Activated T-cell treated with anti-CD3 and anti-CD28 coated beads, Interleukin-2, amount 50 U/mL, for 72 hours (primary cell): ENCODE measurements around the gene SOX10. TPM values are rescaled to one million over a fixed set of nuclear protein-coding genes. Genes with fewer than 3 reads are reported as not detected.
A peak's percentile ranks its signal among the peaks of the same experiment; 100 is the strongest.

ENCODE experiments used
- ATAC-seq, 2 donors: fragments of 150-1000 bp; cut with Tn5 transposase; replicated peaks in 1 of 2; 2 replicates each; pipeline ENCODE4 v1.10.0; 2021; ENCODE audit warnings: moderate library complexity in 2 of 2, mild to moderate bottlenecking in 1 of 2
- DNase-seq, 2 donors: peaks; one replicate each; pipeline ENCODE4 v3.0.0; 2021 to 2022; ENCODE audit warnings: mixed read lengths in 1 of 2
- H3K27ac Mint-ChIP-seq: one replicate; pipeline ENCODE4 v1.8.0; 2022; ENCODE audit warnings: mild to moderate bottlenecking, moderate library complexity, mixed read lengths
- H3K27me3 Mint-ChIP-seq: one replicate; pipeline ENCODE4 v1.8.0; 2022; ENCODE audit warnings: low read depth, mixed read lengths
- H3K36me3 Mint-ChIP-seq, 2 donors: one replicate each; pipeline ENCODE4 v1.8.0; 2022; ENCODE audit warnings: mixed read lengths in 2 of 2, mild to moderate bottlenecking in 1 of 2; ENCODE audit not compliant: insufficient read depth in 2 of 2
- H3K4me1 Mint-ChIP-seq: one replicate; pipeline ENCODE4 v1.8.0; 2022; ENCODE audit warnings: low read depth, mixed read lengths
- H3K4me3 Mint-ChIP-seq, 2 donors: one replicate each; pipeline ENCODE4 v1.8.0; 2022; ENCODE audit warnings: mild to moderate bottlenecking in 2 of 2, mixed read lengths in 2 of 2, moderate library complexity in 2 of 2
- H3K9me3 Mint-ChIP-seq, 2 donors: one replicate each; pipeline ENCODE4 v1.8.0; 2022; ENCODE audit warnings: mixed read lengths in 2 of 2
- total RNA-seq, 2 donors: library from RNA; stranded (reverse); gene quantifications; one replicate each; pipeline ENCODE4 v1.2.3, GENCODE V29; 2022

The SOX10 gene
- total RNA-seq, 2 donors from 2014 or later, result not detected

DNA sequence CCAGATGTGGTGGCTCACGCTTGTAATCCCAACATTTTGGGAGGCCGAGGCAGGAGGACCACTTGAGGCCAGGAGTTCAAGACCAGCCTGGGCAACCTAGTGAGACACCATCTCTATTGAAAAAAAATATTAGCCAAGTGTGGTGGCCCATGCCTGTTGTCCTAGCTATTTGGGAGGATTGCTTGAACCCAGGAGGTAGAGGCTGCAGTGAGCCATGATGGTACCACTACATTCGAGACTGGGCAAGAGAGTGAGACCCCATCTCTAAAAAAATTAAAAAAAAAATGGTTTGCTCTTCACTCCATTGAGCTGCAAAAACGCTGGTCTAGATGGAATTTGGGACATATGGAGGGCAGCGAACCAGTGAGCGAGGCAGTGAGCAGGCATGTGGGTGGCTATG, 21.6 kb upstream of the SOX10 start:
- Mint-ChIP-seq H3K9me3 (no peaks in the 10 kb centered on the region), H3K4me3 (no peak overlapping the region), H3K27ac (no peak overlapping the region), H3K4me1 (no peaks in the 10 kb centered on the region), H3K27me3 (no peaks in the 10 kb centered on the region), H3K36me3 (no peaks in the 10 kb centered on the region)
- DNase-seq (no peak), ATAC-seq (no peak)

DNA sequence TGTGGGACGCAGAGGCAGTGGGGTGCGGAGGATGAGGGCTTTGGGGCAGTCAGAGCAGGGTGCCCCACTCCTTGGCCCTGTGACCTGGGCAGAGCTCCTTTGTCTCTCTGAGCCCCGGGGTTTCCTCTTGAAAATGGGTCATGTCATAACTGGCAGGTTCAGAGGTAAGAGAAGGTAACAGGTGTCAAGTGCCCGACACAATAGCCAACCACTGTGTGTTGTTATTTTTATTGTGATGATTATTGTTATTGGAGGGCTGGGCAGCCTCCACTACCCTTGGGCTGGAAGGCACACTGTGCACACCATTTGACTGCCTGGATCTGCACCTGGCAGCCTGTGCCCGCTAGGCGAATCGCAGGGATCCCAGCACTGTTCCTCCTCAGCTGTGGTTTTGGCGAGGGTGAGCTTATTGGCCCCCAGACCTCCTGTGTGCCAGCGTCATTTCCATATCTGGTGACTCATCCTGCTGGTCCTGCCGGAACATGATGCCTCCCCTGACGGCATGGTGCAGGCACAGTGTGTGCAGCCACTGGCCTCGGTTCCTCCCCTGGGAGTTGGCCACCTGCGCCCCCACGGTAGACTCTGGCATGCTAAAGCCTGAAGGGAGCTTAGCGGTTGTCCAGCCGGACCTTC, 15.4 kb upstream of the SOX10 start:
- ATAC-seq (peak; percentile 22 to 58), DNase-seq (no peak)
- no peaks in the 10 kb centered on the region for H3K27me3 Mint-ChIP-seq
- no peaks in the 10 kb centered on the region for H3K4me1 Mint-ChIP-seq
- H3K9me3 Mint-ChIP-seq, result no peaks in the 10 kb centered on the region
- H3K36me3 Mint-ChIP-seq, result no peaks in the 10 kb centered on the region
- H3K4me3 Mint-ChIP-seq, result no peak overlapping the region
- H3K27ac Mint-ChIP-seq, result no peak overlapping the region

DNA sequence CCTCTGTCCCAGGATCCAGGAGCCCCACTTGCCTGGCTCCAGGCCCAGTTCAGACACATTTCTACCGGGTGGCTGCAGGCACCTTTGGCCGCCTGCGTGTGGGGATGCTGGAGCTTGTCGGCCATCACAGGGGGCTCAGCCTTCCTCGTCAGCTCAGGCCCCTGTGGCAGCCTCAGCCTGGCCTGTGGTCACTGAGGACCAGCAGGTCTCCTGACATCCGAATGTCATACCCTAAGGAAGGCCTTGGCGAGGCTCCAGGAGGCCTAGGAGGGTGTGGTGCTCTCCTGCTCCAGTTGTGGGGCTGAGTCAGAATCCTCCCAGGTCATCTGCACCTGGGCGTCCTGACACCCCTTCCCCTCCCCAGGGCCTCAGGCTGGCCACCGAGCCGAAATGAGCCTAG, 14.9 kb upstream of the SOX10 start:
- Mint-ChIP-seq H3K9me3 (no peaks in the 10 kb centered on the region), H3K36me3 (no peaks in the 10 kb centered on the region), H3K27me3 (no peaks in the 10 kb centered on the region), H3K27ac (no peak overlapping the region), H3K4me3 (no peak overlapping the region), H3K4me1 (no peaks in the 10 kb centered on the region)
- ATAC-seq (no peak), DNase-seq (no peak)

DNA sequence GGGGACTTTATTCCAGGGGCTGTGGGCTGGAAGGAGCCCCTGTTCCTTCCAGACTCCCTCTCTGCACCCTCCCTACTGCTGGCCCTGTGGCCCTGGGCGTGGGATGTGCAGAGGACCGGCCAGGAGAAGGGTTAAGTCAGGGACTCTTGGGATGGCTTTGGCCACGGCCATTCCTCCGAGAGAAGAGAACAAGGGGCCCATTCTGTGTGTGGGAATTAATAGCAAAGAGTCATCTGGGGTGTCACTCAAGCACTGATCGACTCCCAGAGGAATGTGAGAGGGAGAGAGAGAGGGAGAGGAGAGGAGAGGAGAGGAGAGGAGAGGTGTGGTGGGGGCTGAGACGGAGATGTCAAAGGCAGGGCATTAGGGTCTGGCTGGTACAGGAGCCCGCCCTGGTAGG, 14.2 kb upstream of the SOX10 start:
- Mint-ChIP-seq H3K27me3 (no peaks in the 10 kb centered on the region), H3K36me3 (no peaks in the 10 kb centered on the region), H3K4me3 (no peak overlapping the region), H3K27ac (no peak overlapping the region), H3K4me1 (no peaks in the 10 kb centered on the region), H3K9me3 (no peaks in the 10 kb centered on the region)
- ATAC-seq (no peak), DNase-seq (no peak)

DNA sequence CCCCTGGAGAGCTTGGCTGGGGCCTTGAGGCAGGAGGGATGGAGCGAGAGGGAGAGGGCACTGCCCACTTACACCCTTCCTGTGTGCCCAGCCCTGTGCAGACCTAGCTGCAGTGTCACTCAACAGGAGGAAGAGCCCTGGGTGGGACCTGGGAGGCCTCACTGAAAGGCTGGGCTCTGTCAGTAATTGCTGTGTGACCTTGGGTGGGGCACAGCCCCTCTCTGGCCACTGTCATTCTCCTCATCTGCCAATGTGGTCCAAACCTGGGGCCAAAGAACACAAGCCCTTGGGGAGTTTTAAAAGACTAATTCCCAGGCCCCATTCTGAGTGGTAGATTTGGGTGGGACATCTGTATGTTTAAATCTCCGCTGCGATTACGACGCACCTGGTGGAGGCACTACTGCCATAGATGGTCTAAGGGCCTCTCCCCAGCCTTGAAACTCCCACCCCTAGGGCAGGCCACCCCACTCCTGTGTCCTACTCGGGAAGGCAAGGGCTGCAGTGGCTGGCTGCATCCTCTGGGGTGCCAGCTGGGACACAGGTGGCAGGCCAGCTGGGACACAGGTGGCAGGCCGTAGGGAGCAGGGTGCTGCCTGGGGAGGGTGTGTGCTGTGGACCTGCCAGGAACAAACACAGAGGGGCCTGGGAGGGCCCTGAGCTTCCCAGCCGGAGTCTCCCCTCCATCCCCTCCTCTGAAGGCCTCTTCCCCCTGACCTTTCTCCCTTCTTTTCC, 12.3 kb upstream of the SOX10 start:
- H3K9me3 Mint-ChIP-seq, result no peaks in the 10 kb centered on the region
- H3K4me1 Mint-ChIP-seq, result no peaks in the 10 kb centered on the region
- DNase-seq (no peak), ATAC-seq (no peak)
- peak overlapping the region; percentile 33 for H3K27ac Mint-ChIP-seq
- H3K4me3 Mint-ChIP-seq, result no peak overlapping the region
- H3K27me3 Mint-ChIP-seq, result no peaks in the 10 kb centered on the region
- H3K36me3 Mint-ChIP-seq, result no peaks in the 10 kb centered on the region

DNA sequence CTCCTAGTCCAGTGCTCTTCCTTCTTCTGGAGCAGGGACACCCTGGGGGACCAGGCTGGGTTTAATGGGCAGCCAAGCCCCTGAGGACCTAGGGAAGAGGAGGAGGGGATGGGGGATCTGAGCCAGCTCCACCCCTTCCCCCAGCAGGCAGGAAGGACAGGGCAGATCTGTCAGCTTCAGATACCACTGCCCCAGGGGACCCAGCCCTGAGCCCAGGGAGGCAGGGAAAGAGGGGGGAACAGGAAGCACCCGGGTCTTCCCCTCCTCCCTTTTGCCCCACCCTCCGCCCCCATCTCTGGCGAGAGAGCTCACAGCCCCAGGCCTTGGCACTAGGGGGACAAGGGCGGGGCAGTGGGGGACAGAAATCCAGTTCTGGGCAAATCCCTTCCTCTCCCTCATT, 11.7 kb upstream of the SOX10 start:
- H3K4me1 Mint-ChIP-seq, result no peaks in the 10 kb centered on the region
- no peaks in the 10 kb centered on the region for H3K27me3 Mint-ChIP-seq
- no peak overlapping the region for H3K27ac Mint-ChIP-seq
- H3K9me3 Mint-ChIP-seq, result no peaks in the 10 kb centered on the region
- no peaks in the 10 kb centered on the region for H3K36me3 Mint-ChIP-seq
- DNase-seq (no peak), ATAC-seq (no peak)
- H3K4me3 Mint-ChIP-seq, result no peak overlapping the region

DNA sequence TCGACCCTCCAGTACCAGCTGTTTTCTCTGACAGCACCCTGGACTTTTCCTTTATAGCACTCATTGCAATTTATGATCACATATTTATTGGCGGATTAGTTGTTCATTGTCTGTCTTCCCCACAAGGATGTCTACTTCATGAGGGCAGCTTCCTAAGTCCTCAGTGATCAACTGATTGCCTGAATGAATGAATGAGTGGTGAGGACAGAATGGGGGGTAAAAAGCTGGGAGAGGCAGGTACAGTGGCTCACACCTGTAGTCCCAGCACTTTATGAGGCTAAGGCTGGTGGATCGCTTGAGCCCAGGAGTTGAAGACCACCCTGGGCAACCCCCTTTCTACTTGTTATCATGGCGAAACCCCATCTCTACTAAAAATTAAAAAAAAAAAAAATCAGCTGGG, 11.1 kb upstream of the SOX10 start:
- no peak overlapping the region for H3K4me3 Mint-ChIP-seq
- DNase-seq (no peak), ATAC-seq (no peak)
- no peaks in the 10 kb centered on the region for H3K4me1 Mint-ChIP-seq
- no peaks in the 10 kb centered on the region for H3K36me3 Mint-ChIP-seq
- H3K27ac Mint-ChIP-seq, result no peak overlapping the region
- H3K9me3 Mint-ChIP-seq, result no peaks in the 10 kb centered on the region
- H3K27me3 Mint-ChIP-seq, result no peaks in the 10 kb centered on the region

DNA sequence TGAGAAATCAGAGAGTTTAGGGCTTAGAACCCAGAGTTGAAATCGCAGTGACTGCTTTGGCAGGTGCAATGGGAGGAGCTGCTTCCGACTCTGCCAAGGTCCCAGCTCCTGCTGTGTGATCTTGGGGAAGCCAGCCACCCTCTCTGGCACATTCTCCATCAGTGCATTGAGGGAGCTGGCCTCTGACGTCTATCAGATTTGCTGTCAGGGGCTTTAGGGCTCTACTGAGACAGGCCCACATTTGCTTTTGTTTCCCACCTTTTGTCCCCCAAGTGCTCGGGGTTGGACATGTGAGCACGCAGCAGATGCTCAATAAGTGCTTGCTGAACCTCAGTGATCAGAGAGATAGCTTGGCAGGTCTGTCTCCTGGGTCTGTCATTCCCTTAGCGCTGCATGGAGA, 10.6 kb upstream of the SOX10 start:
- Mint-ChIP-seq H3K4me1 (no peaks in the 10 kb centered on the region), H3K27ac (no peak overlapping the region), H3K27me3 (no peaks in the 10 kb centered on the region), H3K4me3 (no peak overlapping the region), H3K36me3 (no peaks in the 10 kb centered on the region), H3K9me3 (no peaks in the 10 kb centered on the region)
- ATAC-seq, result no peak
- DNase-seq, result no peak

DNA sequence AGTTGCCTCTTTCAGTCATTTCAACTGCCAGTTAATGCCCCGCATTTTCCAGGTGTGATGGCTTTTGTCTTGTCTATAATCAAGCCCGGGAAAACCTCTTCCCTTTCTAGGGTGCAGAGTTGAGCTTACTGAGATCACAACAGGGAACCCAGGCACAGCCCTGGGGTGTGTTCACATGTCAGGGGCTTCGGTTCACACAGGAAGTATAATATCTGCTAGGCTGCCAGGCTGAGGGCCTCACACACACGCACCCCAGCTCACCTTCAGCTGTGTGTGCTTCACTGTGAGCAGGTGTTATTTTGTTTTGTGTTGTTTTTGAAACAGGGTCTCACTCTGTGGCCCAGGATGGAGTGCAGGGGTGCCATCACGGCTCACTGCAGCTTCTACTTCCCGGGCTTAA, 9.7 kb upstream of the SOX10 start:
- H3K27ac Mint-ChIP-seq, result no peak overlapping the region

DNA sequence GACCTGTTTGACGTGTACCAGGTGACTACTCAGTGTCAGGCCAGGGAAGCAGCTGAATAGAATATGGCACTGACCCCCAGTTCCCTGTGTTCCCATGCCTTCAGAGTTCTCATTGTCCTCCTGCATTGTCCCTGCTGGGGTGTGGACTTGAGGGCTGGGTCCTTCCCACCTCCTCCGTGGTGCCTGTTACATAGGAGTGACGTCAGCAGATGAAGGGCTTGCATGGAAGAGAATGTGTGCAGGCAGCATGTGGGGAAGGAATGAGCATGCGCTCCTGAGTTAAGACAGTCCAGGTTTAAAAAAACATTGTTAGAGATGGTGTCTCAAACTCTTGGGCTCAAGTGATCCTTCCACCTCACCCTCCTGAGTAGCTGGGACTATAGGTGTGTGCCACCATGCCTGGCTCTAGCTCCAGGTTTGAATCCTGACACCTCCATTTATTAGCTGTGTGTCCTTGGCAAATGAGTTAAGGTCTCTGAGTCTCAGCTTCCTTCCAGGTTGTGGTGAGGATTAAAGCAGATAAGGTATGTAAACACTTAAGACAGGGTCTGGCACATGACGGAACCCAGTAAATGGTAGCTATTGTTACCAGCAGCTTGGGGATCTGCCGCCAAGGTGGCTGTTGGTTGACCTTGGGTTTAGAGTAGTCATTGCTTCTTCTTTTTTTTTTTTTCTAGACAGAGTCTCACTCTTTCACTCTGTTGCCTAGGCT, 7.5 kb upstream of the SOX10 start:
- no peaks in the 10 kb centered on the region for H3K27me3 Mint-ChIP-seq
- DNase-seq, result no peak
- no peak overlapping the region for H3K4me3 Mint-ChIP-seq
- ATAC-seq, result no peak
- no peaks in the 10 kb centered on the region for H3K9me3 Mint-ChIP-seq
- H3K4me1 Mint-ChIP-seq, result no peaks in the 10 kb centered on the region
- no peak overlapping the region for H3K27ac Mint-ChIP-seq
- no peaks in the 10 kb centered on the region for H3K36me3 Mint-ChIP-seq

More for the DNA sequence above, 9.7 kb upstream of the SOX10 start:
- Mint-ChIP-seq H3K4me3 (no peak overlapping the region), H3K9me3 (no peaks in the 10 kb centered on the region), H3K4me1 (no peaks in the 10 kb centered on the region), H3K36me3 (no peaks in the 10 kb centered on the region), H3K27me3 (no peaks in the 10 kb centered on the region)
- no peak for DNase-seq
- no peak for ATAC-seq

DNA sequence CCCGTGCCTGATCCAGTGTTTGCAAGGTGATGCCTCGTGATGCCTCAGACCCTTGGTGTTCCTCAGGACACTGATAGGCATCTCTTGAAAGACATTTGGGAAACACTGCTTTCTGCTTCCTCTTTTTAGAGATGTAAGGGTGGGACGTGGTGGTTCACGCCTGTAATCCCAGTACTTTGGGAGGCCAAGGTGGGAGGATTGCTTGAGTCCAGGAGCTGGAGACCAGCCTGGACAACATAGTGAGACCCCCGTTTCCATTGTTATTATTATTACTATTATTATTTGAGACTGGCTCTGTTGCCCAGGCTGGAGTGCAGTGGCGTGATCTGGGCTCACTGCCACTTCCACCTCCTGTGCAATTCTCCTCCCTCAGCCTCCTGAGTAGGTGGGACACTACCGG, 6.5 kb upstream of the SOX10 start:
- H3K4me1 Mint-ChIP-seq, result no peaks in the 10 kb centered on the region
- no peaks in the 10 kb centered on the region for H3K27me3 Mint-ChIP-seq
- no peaks in the 10 kb centered on the region for H3K9me3 Mint-ChIP-seq
- H3K27ac Mint-ChIP-seq, result no peak overlapping the region
- ATAC-seq, result no peak
- no peak for DNase-seq
- H3K36me3 Mint-ChIP-seq, result no peaks in the 10 kb centered on the region
- H3K4me3 Mint-ChIP-seq, result no peak overlapping the region

DNA sequence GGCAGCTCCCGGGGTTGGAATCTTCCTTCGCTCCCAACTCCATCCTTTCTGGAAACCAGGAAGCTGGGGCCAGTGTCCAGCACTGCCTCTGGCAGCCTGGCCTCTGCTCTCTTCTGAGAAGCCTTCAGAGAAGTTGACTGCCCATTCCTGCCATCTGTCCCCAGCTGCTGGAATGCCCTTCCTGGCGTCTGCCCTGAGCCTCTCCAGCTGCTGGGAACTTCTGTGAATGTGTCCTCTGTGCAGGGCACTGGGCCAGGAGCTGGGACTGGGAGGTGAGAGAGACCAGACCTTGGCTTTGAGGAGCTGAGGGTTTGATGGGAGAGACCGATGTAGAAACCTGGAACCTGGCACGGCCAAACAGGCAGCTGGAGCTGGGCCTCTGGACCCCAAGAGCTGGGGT, 5.9 kb upstream of the SOX10 start:
- DNase-seq (no peak), ATAC-seq (no peak)
- Mint-ChIP-seq H3K9me3 (no peaks in the 10 kb centered on the region), H3K27ac (no peak overlapping the region), H3K27me3 (no peaks in the 10 kb centered on the region), H3K36me3 (no peaks in the 10 kb centered on the region), H3K4me3 (no peak overlapping the region), H3K4me1 (no peaks in the 10 kb centered on the region)

DNA sequence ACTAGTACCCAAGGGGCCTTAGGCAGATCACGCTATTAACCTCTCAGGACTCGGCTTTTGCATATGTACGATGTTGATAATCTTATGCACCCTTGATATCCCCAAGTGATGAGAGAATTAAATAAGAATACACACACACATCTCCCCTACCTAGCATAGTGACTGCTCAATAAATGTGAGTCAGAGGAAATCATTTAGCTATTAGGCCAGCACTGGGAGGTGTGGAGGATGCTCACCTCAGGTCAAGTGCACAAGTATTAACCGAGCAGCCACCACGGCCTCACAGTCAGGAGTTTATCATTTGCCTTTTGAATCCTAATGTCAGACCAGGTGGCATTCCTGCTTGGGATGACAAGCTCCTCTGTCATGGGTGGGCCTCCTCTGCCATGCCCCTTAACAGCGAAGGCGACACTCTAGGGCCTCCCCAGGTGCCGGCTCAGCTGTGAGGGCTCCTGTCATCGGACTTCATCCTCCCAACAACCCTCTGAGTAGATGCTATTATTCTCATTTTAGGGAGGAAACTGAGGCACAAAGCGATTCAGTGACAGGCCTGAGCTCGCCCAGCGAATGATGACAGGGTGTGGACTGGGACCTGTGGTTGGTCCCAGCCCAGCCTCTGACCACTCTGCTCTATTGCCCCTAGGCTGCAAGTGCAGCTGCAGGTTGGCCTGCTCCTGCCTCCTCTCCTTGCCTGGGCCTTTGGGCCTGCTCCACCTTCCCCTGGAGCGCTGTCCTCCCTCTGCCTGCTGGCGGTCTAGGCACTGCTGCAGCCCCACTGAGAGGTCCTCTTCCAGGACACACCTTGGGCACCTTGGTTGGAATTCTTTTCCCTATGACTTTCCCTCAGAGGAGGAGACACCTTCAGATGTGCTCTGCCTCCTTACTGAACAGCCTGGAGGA, 5.0 kb upstream of the SOX10 start:
- H3K4me3 Mint-ChIP-seq, result no peak overlapping the region
- DNase-seq (no peak), ATAC-seq (no peak)

More for the DNA sequence above, 5.0 kb upstream of the SOX10 start:
- Mint-ChIP-seq H3K4me1 (no peaks in the 10 kb centered on the region), H3K27me3 (no peaks in the 10 kb centered on the region), H3K36me3 (no peaks in the 10 kb centered on the region), H3K9me3 (no peaks in the 10 kb centered on the region), H3K27ac (no peak overlapping the region)
